ENCODE measurements around the gene CHST6.
"Not testable (repeated sequence)": the region's sequence is repeated elsewhere in the genome, so short reads cannot be mapped to it uniquely, and the experiment has no call there.

Gene CHST6

DNA sequence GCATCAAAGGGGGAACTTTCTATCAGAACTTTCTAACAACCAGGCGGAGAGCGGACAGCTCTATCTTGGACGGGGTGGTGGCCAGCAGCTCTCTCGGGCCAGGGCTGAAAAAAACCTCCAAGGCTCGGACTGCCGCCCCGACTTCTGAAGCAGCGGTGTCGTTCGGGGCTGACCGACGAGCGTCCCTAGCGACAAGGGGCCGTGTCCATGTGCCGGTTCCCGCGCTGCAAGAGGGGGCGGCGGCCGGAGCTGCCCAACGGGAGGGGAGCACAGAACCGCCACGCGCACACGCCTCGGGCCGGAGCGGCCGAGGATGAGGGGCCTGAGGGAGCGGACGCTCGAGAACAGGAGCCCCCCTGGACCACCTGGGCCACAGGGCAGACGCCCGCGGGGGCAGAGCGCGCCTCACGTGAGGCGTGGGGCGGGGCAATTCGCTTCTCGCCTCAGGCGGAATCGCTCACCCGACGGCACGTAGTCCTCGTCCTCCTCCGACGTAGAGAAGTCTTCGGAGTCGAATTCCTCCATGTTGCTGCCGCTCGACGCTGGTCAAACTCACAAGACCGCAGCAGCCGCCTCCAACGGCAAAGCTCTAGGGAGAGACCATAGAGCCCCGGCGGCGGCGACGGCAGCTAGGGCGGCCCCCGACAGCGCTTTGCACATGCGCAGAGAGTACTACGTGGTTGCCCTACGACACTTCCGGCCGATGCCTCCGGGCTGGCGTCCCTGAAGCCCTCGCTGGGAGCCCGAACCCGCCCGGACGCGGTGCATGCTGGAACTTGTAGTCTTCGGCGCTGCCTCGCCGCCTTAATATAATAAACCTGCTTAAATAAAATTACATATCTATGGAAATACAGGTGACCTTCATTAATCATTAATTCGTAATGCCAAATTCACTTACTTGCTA is 62.2 kb downstream of the CHST6 start, which contains the start of gene CFDP1:
Gene CFDP1 (minus strand): TSS at position 676 of the 904 bp plus-strand sequence. CDS start 151 bp downstream, at position 525.
- DNase-seq, result peak; percentile 75

DNA sequence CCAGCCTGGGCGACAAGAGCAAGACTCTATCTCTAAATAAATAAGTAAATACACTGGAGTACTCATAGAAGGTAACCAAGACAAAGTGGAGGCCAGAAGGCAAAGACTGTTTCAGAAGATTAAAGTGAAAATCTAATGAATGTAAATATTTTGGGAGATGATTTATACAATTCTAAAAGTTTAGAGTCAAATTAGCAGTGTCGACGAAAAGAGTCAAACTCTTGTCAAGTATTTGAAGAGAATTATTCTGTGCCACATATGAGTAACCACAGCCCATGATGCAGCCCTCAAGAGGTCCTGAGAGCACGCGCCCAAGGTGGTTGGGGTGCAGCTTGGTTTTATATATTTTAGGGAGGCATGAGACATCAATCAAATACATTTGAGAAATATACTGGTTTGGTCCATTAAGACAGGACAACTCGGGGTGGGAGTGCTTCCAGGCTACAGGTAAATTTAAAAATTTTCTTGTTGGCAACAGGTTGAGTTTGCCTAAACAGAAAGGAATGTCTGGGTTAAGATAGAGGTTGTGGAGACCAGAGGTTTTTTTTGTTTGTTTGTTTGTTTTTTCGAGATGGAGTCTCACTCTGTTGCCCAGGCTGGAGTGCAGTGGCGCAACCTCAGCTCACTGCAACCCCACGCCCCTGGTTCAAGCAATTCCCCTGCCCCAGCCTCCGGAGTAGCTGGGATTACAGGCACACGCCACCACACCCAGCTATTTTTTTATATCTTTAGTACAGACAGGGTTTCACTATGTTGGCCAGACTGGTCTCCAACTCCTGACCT is 65.4 kb downstream of the CHST6 start:
- DNase-seq, result no peak

DNA sequence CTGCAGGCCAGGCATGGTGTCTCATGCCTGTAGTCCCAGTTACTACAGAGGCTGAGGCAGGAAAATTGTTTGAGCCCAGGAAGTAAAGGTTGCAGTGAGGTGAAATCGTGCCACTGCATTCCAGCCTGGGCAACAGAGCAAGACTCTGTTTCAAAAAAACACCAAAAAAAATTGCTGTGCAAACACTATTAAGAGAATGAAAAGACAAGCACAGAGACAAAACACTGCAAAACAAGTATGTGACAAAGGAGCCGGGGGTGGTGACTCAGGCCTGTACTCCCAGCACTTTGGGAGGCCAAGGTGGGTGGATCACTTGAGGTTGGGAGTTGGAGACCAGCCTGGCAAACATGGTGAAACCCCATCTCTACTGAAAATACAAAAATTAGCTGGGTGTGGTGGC is 68.7 kb downstream of the CHST6 start:
- DNase-seq, result not testable (repeated sequence)

DNA sequence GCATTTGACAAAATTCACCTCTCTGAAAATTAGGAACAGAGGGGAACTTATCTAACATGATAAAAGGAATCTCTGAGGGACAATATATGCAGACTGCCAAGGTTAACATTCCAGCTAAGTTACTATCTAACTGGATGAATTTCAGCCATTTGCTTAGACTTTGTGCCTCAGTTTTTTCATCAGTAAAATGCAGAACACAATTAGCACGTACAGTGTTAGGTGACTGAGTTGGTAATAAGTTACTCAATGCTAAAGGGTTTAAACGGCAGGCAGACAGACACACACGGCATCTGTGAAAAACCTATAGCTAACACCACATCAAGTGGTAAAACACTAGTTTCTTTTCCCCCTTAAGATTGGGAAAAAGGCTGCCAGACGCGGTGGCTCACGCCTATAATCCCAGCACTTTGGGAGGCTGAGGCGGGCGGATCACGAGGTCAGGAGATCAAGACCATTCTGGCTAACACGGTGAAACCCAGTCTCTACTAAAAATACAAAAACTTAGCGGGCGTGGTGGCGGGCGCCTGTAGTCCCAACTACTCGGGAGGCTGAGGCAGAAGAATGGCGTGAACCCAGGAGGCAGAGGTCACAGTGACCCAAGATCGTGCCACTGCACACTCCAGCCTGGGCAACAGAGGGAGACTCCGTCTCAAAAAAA is 71.0 kb downstream of the CHST6 start:
- DNase-seq, result not testable (repeated sequence)

DNA sequence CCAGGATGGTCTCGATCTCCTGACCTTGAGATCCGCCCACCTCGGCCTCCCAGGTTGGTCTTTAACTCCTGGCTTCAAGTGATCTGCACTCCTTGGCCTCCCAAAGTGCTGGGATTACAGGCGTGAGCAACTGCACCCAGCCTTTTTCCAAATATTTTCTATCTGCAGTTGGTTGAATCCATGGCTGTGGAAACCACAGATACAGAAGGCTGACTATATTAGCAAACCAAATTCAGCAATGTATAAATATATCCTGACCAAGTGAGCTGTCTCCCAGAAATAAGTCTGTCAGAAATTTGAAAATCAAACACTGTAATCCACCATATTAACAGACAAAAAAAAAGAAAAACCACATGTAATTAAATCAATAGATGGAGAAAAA is 71.5 kb downstream of the CHST6 start:
- no peak for DNase-seq
